ENCODE results near the gene COX17. TPM values are rescaled to one million over a fixed set of nuclear protein-coding genes. Genes with fewer than 3 reads are reported as not detected.

COX17 gene
- total and polyA plus RNA-seq, 9 of the 15 experiments (the other 6 are each of a cell fraction or from before 2014, with no cell fraction given): 29.1 to 167 (median 60.6) TPM

DNA sequence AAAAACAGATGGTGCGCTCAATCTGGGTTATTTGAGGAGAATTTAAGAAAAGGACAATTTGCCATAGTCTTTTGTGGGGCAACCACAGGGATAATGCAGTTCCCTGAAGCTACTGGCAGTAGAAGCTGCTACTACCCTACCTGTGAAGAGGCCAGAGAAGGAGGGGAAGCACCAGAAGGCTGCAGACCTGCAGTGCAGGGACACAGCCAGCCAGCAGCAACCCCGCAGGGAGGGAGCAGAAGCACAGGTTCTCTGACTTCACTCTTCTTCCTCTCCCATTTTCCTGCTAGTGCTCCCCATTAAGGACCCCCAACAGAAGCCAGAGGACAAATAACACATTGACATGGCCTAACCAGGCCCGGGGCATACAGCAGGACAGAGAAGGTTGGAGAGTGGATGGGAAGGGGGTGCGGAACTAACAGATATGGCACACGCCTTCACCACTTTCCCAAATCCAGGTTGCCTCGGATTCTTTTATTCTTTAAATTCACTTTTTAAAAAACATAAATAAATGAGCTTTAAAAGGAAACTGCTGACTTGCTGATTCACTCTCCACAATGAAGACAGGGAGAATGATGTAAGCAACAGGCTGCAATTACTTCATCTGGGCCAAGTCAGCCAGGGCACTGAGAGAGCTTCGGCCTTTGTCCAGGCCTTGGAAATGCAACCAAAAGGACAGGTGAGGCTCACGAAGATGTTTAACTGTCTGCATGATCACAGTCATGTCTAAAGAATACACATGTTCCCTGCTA is 46.9 kb downstream of the COX17 start (continued):
- TF ChIP-seq, protein P1, sequence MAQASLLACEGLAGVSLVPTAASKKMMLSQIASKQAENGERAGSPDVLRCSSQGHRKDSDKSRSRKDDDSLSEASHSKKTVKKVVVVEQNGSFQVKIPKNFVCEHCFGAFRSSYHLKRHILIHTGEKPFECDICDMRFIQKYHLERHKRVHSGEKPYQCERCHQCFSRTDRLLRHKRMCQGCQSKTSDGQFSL (CRISPR knock-in tag; IDR thresholded peaks at IDR 0.05): no peak
- TF ChIP-seq, protein P1 (tag; IDR thresholded peaks at IDR 0.05): no peak; a peak in 1 of 4 replicates
- TF ChIP-seq NUFIP1 (IDR thresholded peaks at IDR 0.05; ENCODE audit: partially characterized antibody) (no peak), CHD2 (IDR thresholded peaks at IDR 0.05; ENCODE audit: low read depth, low read length) (no peak), YBX1 (IDR thresholded peaks at IDR 0.05) (no peak), ZFX (CRISPR knock-in tag; IDR thresholded peaks at IDR 0.05) (0 out of 2 replicates have a peak, but pooled peaks have one; percentile 33), CEBPG (CRISPR knock-in tag; IDR thresholded peaks at IDR 0.05) (peak; percentile 53; the same call in 1 of the 2 replicates), CEBPG (tag; conservative IDR thresholded peaks at IDR 0.05 in 1 of 2, IDR thresholded peaks at IDR 0.05 in 1 of 2) (peak; percentile 79 to 84), KLF13 (tag; IDR thresholded peaks at IDR 0.05; ENCODE audit: borderline replicate concordance, low read depth) (no peak), SIN3B (IDR thresholded peaks at IDR 0.05; ENCODE audit: low read depth) (no peak), DIDO1 (tag; IDR thresholded peaks at IDR 0.05; ENCODE audit: low read depth) (no peak), SMC3 (conservative IDR thresholded peaks at IDR 0.05; ENCODE audit: insufficient read depth, low read depth, low read length) (no peak), SMARCA5 (IDR thresholded peaks at IDR 0.05) (no peak), ZBED1 (IDR thresholded peaks at IDR 0.05) (no peak), ZSCAN32 (CRISPR knock-in tag; IDR thresholded peaks at IDR 0.05) (no peak)
- TF ChIP-seq, protein P2, sequence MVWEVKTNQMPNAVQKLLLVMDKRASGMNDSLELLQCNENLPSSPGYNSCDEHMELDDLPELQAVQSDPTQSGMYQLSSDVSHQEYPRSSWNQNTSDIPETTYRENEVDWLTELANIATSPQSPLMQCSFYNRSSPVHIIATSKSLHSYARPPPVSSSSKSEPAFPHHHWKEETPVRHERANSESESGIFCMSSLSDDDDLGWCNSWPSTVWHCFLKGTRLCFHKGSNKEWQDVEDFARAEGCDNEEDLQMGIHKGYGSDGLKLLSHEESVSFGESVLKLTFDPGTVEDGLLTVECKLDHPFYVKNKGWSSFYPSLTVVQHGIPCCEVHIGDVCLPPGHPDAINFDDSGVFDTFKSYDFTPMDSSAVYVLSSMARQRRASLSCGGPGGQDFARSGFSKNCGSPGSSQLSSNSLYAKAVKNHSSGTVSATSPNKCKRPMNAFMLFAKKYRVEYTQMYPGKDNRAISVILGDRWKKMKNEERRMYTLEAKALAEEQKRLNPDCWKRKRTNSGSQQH (CRISPR knock-in tag; IDR thresholded peaks at IDR 0.05): no peak
- TF ChIP-seq, protein P3, sequence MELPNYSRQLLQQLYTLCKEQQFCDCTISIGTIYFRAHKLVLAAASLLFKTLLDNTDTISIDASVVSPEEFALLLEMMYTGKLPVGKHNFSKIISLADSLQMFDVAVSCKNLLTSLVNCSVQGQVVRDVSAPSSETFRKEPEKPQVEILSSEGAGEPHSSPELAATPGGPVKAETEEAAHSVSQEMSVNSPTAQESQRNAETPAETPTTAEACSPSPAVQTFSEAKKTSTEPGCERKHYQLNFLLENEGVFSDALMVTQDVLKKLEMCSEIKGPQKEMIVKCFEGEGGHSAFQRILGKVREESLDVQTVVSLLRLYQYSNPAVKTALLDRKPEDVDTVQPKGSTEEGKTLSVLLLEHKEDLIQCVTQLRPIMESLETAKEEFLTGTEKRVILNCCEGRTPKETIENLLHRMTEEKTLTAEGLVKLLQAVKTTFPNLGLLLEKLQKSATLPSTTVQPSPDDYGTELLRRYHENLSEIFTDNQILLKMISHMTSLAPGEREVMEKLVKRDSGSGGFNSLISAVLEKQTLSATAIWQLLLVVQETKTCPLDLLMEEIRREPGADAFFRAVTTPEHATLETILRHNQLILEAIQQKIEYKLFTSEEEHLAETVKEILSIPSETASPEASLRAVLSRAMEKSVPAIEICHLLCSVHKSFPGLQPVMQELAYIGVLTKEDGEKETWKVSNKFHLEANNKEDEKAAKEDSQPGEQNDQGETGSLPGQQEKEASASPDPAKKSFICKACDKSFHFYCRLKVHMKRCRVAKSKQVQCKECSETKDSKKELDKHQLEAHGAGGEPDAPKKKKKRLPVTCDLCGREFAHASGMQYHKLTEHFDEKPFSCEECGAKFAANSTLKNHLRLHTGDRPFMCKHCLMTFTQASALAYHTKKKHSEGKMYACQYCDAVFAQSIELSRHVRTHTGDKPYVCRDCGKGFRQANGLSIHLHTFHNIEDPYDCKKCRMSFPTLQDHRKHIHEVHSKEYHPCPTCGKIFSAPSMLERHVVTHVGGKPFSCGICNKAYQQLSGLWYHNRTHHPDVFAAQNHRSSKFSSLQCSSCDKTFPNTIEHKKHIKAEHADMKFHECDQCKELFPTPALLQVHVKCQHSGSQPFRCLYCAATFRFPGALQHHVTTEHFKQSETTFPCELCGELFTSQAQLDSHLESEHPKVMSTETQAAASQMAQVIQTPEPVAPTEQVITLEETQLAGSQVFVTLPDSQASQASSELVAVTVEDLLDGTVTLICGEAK (IDR thresholded peaks at IDR 0.05): no peak
- TF ChIP-seq, protein P3 (CRISPR knock-in tag; IDR thresholded peaks at IDR 0.05): no peak
